ENCODE data around the gene DCXR.
A peak's percentile ranks its signal among the peaks of the same experiment; 100 is the strongest.

The DCXR gene

DNA sequence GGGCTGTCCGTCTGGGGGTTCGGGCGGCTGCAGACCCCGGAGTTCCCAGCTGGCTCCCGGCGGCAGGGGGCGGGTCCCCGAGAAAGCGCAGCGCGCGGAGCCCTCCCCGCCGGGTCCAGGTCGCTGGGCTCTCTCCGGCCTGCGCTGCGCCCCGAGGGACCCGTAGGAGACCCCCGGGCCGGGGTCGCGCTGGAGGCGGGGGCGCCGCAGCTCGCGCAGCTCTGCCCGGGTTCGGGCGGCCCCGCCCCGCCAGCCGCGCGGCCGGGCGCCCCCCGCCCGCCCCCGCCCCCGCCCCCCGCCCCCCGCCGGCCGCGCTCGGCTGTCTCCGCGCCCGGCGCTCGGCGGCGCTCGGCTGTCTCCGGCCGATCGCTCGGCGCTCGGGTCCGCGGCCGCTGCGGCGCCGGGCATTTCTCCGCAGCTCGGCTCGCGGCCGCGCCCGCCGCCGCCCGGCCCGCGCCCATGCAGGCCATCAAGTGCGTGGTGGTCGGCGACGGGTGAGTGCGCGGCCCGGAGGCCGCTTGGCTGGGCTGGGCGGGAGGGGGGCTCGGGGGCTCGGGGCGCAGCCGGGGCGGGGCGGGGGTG, 6.1 kb downstream of the DCXR start, which contains the start of gene RAC3:
RAC3 (plus strand) TSS at position 376 of the 582 bp plus-strand sequence; CDS start at position 460, 84 bp downstream.
- Histone ChIP-seq H3K27ac (ENCODE audit: low read length) (no peak within 1 kb of the TSS), H3K27me3 (ENCODE audit: control insufficient read depth, insufficient read depth, low read length) (no peaks in the 10 kb centered on the region), H3K4me3 (ENCODE audit: low read length) (peak within 1 kb of the TSS; percentile 61), H3K9me3 (ENCODE audit: control insufficient read depth, low read depth, low read length) (no peaks in the 10 kb centered on the region), H3K36me3 (ENCODE audit: control insufficient read depth, low read depth, low read length) (no peaks in the 10 kb centered on the region), H3K4me1 (ENCODE audit: control insufficient read depth, low read depth, low read length) (no peaks in the 10 kb centered on the region), H3K9ac (ENCODE audit: low read length) (peak within 1 kb of the TSS; percentile 48)

DNA sequence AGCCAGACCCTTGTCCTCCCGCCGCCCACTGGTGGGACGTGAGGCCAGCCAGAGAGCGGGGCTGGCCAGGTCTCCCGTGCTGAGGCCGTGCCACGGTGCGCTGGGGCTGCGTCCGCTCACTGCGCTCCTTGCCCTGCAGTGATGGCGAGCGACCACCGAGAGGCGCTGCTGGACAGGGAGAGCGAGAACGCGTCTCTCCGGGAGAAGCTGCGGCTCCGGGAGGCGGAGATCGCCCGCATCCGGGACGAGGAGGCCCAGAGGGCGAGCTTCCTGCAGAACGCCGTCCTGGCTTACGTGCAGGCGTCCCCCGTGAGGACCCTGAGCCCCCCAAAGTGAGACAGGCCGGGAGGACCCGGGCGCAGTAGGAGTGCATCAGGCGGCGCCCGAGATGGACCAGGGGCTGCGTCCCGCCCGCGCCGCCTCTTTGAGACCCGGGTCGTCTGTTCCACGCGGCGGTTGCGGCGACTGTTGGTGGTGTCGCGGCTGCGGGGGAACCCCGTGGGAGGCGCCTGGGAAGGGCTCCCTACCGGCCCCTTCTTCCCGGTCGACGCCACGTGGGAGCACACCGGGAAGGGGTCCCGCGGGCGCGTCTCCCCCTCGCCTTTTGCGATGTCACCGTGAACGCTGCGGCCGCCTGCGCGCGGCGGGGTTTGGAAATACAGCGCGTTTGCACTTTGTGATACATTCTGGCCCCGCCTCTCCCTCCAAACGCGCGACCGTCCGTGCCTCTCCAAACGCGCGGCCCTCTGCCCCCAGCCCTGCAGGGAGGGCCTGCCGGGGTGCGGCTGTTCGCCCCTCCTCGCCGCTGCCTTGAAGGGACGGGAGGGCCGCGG, 6.8 kb downstream of the DCXR start:
- Histone ChIP-seq H3K9ac (ENCODE audit: low read length) (no peak overlapping the region), H3K4me3 (ENCODE audit: low read length) (peak overlapping the region; percentile 56), H3K4me1 (ENCODE audit: control insufficient read depth, low read depth, low read length) (no peaks in the 10 kb centered on the region), H3K27me3 (ENCODE audit: control insufficient read depth, insufficient read depth, low read length) (no peaks in the 10 kb centered on the region), H3K9me3 (ENCODE audit: control insufficient read depth, low read depth, low read length) (no peaks in the 10 kb centered on the region), H3K27ac (ENCODE audit: low read length) (no peak overlapping the region), H3K36me3 (ENCODE audit: control insufficient read depth, low read depth, low read length) (no peaks in the 10 kb centered on the region)

DNA sequence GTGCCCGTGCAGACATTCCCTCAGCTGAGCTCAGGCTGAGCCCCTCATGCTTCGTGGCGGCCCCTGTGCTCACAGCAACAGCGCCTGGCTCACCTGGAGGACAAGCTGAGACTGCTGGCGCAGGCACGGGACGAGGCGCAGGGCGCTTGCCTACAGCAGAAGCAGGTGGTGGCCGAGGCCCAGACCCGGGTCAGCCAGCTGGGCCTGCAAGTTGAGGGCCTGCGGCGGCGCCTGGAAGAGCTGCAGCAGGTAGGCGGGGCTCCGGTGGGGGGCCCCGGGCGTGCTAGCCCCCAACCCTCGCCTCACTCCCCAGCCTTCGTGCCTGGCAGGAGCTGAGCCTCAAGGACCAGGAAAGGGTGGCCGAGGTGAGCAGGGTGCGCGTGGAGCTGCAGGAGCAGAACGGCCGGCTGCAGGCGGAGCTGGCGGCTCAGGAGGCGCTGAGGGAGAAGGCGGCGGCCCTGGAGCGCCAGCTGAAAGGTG, 7.5 kb downstream of the DCXR start:
- H3K36me3 ChIP-seq (ENCODE audit: control insufficient read depth, low read depth, low read length): no peaks in the 10 kb centered on the region
- H3K4me3 ChIP-seq (ENCODE audit: low read length): no peak overlapping the region
- H3K27ac ChIP-seq (ENCODE audit: low read length): no peak overlapping the region

DNA sequence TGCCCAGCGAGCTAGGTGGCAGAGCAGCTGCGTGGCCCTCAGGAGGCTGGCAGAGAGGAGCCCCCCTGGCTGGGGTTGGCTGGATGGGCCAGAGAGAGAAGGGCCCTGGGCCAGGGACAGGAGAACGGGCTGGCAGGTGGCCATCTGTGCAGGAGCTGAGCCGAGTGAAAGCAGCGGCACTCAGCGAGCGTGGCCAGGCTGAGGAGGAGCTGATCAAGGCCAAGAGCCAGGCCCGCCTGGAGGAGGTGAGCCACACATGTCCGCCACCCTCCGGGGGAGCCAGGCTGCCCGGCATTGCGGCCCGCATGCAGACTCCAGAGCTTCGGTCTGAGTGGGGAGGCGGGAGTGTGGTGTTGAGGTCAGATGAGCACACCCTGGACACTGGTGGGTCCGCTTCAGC, 8.1 kb downstream of the DCXR start:
- H3K27me3 ChIP-seq (ENCODE audit: control insufficient read depth, insufficient read depth, low read length): no peaks in the 10 kb centered on the region
- H3K36me3 ChIP-seq (ENCODE audit: control insufficient read depth, low read depth, low read length): no peaks in the 10 kb centered on the region
- H3K9ac ChIP-seq (ENCODE audit: low read length): no peak overlapping the region
- no peak overlapping the region for H3K27ac ChIP-seq (ENCODE audit: low read length)
- H3K4me3 ChIP-seq (ENCODE audit: low read length): no peak overlapping the region
- H3K9me3 ChIP-seq (ENCODE audit: control insufficient read depth, low read depth, low read length): no peaks in the 10 kb centered on the region
- no peaks in the 10 kb centered on the region for H3K4me1 ChIP-seq (ENCODE audit: control insufficient read depth, low read depth, low read length)

More for the DNA sequence above, 7.5 kb downstream of the DCXR start:
- no peaks in the 10 kb centered on the region for H3K27me3 ChIP-seq (ENCODE audit: control insufficient read depth, insufficient read depth, low read length)
- no peaks in the 10 kb centered on the region for H3K9me3 ChIP-seq (ENCODE audit: control insufficient read depth, low read depth, low read length)
- H3K9ac ChIP-seq (ENCODE audit: low read length): no peak overlapping the region
- H3K4me1 ChIP-seq (ENCODE audit: control insufficient read depth, low read depth, low read length): no peaks in the 10 kb centered on the region

DNA sequence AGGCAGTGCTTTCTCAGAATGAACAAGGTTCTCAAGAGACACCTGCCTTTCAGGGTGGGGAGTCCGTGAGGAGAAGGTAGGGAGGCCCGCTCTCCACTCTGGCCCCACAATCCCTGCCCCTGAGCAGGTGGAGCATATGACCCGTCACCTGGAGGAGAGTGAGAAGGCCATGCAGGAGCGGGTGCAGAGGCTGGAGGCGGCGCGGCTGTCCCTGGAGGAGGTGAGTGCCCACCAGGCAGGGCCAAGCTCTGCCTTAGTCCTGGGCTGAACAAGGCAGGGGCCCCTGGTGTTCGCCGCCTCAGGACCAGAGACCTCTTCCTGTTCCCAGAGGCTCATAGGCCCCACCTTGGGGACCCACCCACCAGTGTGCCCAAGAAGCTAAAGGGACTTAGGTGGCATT, 8.5 kb downstream of the DCXR start:
- Histone ChIP-seq H3K36me3 (ENCODE audit: control insufficient read depth, low read depth, low read length) (no peaks in the 10 kb centered on the region), H3K27ac (ENCODE audit: low read length) (no peak overlapping the region)

DNA sequence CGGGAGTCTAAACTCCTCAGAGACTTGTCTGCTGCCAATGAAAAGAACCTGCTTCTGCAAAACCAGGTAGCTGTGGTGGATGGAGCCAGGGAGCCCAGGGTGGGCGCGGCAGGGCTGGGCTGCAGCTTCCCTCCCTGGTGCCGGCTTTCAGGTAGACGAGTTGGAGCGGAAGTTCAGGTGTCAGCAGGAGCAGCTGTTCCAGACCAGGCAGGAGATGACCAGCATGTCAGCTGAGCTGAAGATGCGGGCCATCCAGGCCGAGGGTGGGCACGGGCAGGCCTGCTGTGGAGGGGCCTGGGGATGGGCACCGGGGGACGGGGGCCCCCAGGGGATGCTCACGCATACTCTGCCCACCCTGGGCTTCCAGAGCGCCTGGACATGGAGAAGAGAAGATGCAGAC, 9.3 kb downstream of the DCXR start:
- Histone ChIP-seq H3K9ac (ENCODE audit: low read length) (no peak overlapping the region), H3K36me3 (ENCODE audit: control insufficient read depth, low read depth, low read length) (no peaks in the 10 kb centered on the region), H3K9me3 (ENCODE audit: control insufficient read depth, low read depth, low read length) (no peaks in the 10 kb centered on the region), H3K27ac (ENCODE audit: low read length) (no peak overlapping the region), H3K4me3 (ENCODE audit: low read length) (no peak overlapping the region), H3K4me1 (ENCODE audit: control insufficient read depth, low read depth, low read length) (no peaks in the 10 kb centered on the region), H3K27me3 (ENCODE audit: control insufficient read depth, insufficient read depth, low read length) (no peaks in the 10 kb centered on the region)

More for the DNA sequence above, 8.5 kb downstream of the DCXR start:
- Histone ChIP-seq H3K9me3 (ENCODE audit: control insufficient read depth, low read depth, low read length) (no peaks in the 10 kb centered on the region), H3K27me3 (ENCODE audit: control insufficient read depth, insufficient read depth, low read length) (no peaks in the 10 kb centered on the region), H3K4me3 (ENCODE audit: low read length) (no peak overlapping the region), H3K9ac (ENCODE audit: low read length) (no peak overlapping the region), H3K4me1 (ENCODE audit: control insufficient read depth, low read depth, low read length) (no peaks in the 10 kb centered on the region)

DNA sequence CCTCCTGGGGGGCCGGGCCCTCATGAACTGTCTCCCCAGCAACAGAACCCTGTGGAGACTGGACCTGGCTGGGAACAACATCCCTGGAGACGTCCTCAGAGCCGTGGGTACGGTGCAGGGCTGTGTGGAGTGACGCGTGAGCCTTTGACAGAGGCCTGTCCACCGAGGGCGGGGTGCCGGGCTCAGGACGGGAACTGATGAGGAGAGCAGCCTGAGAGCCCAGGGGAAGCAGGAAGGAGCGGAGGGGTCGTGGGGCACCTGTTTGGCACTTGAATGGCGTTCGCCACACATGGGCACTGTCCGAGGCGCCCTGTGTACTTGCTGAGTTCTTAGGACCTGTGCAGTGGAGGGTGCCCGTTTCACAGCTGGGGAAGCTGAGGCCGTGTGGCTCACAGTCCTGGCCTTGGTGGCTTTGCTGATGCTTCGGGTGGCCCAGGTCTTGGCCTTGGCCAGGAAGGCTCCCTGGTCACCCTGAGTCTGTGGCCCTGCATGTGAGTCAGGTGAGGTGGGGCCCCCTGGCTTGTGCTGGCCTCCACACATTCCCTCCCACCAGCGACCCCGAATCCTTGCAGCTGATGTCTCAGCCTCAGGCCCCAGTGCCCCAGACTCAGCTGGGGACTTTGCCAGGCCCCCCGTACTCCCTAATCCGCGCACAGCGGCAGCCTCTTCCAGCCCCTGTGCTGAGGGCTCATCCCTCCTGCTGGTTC, 11.9 kb downstream of the DCXR start:
- no peak overlapping the region for H3K4me3 ChIP-seq (ENCODE audit: low read length)
- no peak overlapping the region for H3K9ac ChIP-seq (ENCODE audit: low read length)
- no peaks in the 10 kb centered on the region for H3K36me3 ChIP-seq (ENCODE audit: control insufficient read depth, low read depth, low read length)
- H3K9me3 ChIP-seq (ENCODE audit: control insufficient read depth, low read depth, low read length): no peaks in the 10 kb centered on the region
- H3K4me1 ChIP-seq (ENCODE audit: control insufficient read depth, low read depth, low read length): peaks cover 5% of the 10 kb centered on the region
- no peak overlapping the region for H3K27ac ChIP-seq (ENCODE audit: low read length)
- no peaks in the 10 kb centered on the region for H3K27me3 ChIP-seq (ENCODE audit: control insufficient read depth, insufficient read depth, low read length)

DNA sequence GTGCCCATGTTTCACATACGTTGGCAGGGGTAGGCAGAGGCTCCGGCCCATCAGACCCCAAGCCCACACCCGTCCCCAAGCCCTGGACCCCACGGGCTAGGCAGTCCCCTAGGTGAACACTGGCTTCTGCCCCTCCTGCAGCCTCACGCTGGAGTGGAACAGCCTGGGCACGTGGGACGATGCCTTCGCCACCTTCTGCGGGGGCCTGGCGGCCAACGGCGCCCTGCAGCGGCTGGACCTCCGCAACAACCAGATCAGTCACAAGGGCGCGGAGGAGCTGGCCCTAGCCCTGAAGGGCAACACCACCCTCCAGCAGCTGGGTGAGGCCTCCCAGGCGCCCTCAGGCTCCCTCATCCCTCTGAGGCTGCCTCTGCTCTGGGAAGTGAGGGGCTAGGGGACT, 12.6 kb downstream of the DCXR start:
- no peaks in the 10 kb centered on the region for H3K27me3 ChIP-seq (ENCODE audit: control insufficient read depth, insufficient read depth, low read length)
- H3K4me3 ChIP-seq (ENCODE audit: low read length): no peak overlapping the region
- H3K9me3 ChIP-seq (ENCODE audit: control insufficient read depth, low read depth, low read length): no peaks in the 10 kb centered on the region
- peaks cover 5% of the 10 kb centered on the region for H3K4me1 ChIP-seq (ENCODE audit: control insufficient read depth, low read depth, low read length)
- no peak overlapping the region for H3K27ac ChIP-seq (ENCODE audit: low read length)
- no peak overlapping the region for H3K9ac ChIP-seq (ENCODE audit: low read length)
- no peaks in the 10 kb centered on the region for H3K36me3 ChIP-seq (ENCODE audit: control insufficient read depth, low read depth, low read length)

DNA sequence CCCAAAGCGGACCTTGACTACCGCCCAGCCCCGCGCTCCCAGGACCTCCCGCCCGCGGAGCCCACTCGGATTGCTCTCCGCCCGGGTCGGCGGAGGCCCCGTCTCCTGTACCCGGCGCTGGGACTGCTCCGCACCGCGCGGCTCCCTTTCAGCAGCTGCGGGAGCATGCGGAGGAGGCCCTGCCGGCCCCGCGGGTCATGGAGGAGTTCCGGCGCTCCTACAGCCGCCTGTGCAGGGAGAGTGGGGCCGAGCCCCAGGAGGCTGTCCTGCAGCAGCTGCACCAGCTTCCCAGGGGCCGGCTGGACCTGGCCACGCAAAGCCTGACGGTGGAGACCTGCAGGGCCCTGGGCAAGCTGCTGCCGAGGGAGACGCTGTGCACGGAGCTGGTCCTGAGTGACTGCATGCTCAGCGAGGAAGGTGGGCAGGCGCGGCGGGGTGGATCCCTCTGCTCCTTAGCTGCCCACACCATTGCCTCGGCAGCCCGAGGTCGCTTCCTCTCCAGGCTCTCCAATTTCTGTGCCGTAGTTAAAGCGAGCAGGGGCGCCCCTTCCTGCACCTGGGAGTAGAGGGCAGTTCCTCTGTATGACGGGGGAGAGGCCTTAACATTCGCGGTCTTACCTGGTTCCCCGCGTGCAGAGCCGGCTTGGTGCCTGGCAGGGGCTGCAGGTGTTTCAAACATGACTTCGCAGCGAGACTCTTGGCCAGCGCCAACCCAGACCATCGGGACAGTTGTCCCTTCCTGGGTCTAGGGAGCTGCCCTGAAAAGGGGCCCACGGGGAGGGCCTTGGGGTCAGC, 13.9 kb downstream of the DCXR start:
- H3K4me1 ChIP-seq (ENCODE audit: control insufficient read depth, low read depth, low read length): peaks cover 5% of the 10 kb centered on the region
- no peak overlapping the region for H3K27ac ChIP-seq (ENCODE audit: low read length)
- H3K36me3 ChIP-seq (ENCODE audit: control insufficient read depth, low read depth, low read length): peaks cover 1% of the 10 kb centered on the region
- peak overlapping the region; percentile 61 for H3K9ac ChIP-seq (ENCODE audit: low read length)
- no peaks in the 10 kb centered on the region for H3K27me3 ChIP-seq (ENCODE audit: control insufficient read depth, insufficient read depth, low read length)
- H3K4me3 ChIP-seq (ENCODE audit: low read length): peak overlapping the region; percentile 77
- no peaks in the 10 kb centered on the region for H3K9me3 ChIP-seq (ENCODE audit: control insufficient read depth, low read depth, low read length)

DNA sequence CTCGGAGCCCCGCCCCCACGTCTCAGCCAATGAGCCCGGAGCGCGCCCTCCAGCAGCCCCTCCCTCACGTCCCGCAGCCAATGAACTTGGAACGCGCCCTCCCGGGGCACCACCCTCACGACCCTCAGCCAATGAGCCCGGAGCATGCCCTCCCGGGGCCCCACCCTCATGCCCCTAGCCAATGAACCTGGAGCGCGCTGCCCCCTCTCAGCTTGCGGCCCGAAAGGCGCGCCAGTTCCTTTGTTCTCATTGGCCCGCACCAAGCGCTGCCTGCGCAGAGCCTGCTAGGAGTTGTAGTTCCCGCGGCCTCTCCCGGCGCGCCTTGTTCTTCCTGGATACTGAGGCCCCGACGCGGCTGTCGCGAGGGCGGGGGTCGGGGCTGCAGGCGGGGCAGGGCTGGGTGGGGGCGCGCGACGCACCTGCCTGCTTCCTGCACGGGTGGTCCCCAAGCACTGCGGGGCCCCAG, 14.5 kb downstream of the DCXR start, which contains the start of gene LRRC45:
LRRC45 (plus strand) TSS at position 325 of the 466 bp plus-strand sequence. CDS start 339 bp downstream, outside the sequence.
- peak within 1 kb of the TSS; percentile 84 for H3K9ac ChIP-seq (ENCODE audit: low read length)
- H3K36me3 ChIP-seq (ENCODE audit: control insufficient read depth, low read depth, low read length): peaks cover 6% of the 10 kb centered on the region
- H3K27me3 ChIP-seq (ENCODE audit: control insufficient read depth, insufficient read depth, low read length): no peaks in the 10 kb centered on the region
- H3K4me1 ChIP-seq (ENCODE audit: control insufficient read depth, low read depth, low read length): peaks cover 5% of the 10 kb centered on the region
- no peaks in the 10 kb centered on the region for H3K9me3 ChIP-seq (ENCODE audit: control insufficient read depth, low read depth, low read length)
- peak within 1 kb of the TSS; percentile 90 for H3K4me3 ChIP-seq (ENCODE audit: low read length)
- H3K27ac ChIP-seq (ENCODE audit: low read length): no peak within 1 kb of the TSS

All from iPS-18a (cell line).